SK-N-SH treated with all-trans-retinoic acid at 6 μM for 48 hours (cell line): ENCODE results near the gene NOC4L.

Experiments used
- ARNTL ChIP-seq: fragments of 450-650 bp; formaldehyde crosslinking; IDR thresholded peaks from 2 replicates; pipeline ENCODE4 v1.5.0; 2020; ENCODE audit warnings: low read depth, mild to moderate bottlenecking, moderate library complexity, borderline replicate concordance
- CSDC2 ChIP-seq: fragments of 250-450 bp; sonication (Bioruptor Pico); IDR thresholded peaks from 2 replicates; pipeline ENCODE4 v1.5.0; 2020; ENCODE audit warnings: mild to moderate bottlenecking, moderate library complexity
- GLIS3 ChIP-seq: fragments of 250-450 bp; sonication (Bioruptor Pico); IDR thresholded peaks from 2 replicates; pipeline ENCODE4 v1.5.0; 2020; ENCODE audit warnings: mild to moderate bottlenecking, moderate library complexity
- OSR1 ChIP-seq: fragments of 250-450 bp; sonication (Bioruptor Pico); IDR thresholded peaks from 2 replicates; pipeline ENCODE4 v1.8.0; 2022; ENCODE audit warnings: moderate library complexity, mild to moderate bottlenecking, inconsistent platforms
- PPARA ChIP-seq: fragments of 250-450 bp; sonication (Bioruptor Pico); IDR thresholded peaks from 2 replicates; pipeline ENCODE4 v1.5.0; 2020; ENCODE audit warnings: mild to moderate bottlenecking, borderline replicate concordance
- ZFP3 ChIP-seq: fragments of 250-450 bp; sonication (Bioruptor Pico); IDR thresholded peaks from 2 replicates; pipeline ENCODE4 v1.5.0; 2020; ENCODE audit warnings: mild to moderate bottlenecking, moderate library complexity
- ZNF70 ChIP-seq: fragments of 450-650 bp; formaldehyde crosslinking; IDR thresholded peaks from 2 replicates; pipeline ENCODE4 v1.5.0; 2020; ENCODE audit warnings: mild to moderate bottlenecking, moderate library complexity
- TF ChIP-seq, protein P1 (sequence below): fragments of 250-450 bp; sonication (Bioruptor Pico); IDR thresholded peaks from 2 replicates; pipeline ENCODE4 v1.8.0; 2020; ENCODE audit warnings: mild to moderate bottlenecking, moderate library complexity, borderline replicate concordance
- TF ChIP-seq, protein P2 (sequence below): fragments of 250-450 bp; sonication (Bioruptor Pico); IDR thresholded peaks from 2 replicates; pipeline ENCODE4 v1.5.0; 2020; ENCODE audit warnings: mild to moderate bottlenecking, moderate library complexity

DNA sequence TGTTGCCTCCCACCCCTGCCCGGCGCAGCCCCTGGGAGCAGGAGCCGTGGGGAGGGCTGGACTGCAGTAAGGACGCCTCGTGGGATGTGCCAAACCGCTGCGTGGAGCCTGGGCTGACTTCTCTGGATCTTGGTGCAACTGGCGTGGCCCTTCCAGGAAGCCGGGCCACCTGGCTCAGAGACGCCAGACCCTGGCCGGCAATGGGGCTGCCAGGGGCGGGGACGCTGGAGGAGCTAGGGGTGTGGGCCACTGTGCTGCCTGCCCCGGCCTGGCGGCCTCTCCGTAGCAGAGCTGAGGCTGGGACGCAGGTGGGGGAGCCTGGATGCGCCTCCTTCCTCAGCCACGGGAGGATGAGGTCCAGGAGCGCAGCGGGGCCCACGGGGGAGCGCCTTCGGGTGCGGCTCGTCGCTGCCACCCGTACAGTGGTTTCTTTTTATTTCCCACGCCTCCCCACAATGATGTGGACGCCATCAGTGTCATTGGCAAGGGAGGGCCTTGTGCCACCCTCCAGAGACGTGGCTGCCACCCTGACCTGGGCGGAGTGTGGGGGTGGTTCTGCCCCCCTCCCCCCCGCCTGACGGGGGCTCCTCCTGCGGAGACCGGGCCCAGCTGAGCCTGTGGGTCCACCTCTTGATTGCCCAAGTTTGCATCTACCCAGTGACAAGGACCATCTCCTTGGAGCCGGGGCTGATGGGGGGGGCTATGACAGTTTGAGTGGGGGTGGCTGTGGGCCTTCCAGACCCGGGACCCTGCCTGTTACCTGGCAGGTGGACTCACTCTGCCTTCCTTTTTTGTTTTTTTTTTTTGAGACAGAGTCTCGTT lies 11.4 kb upstream of the NOC4L start:
- TF ChIP-seq ZNF70 (CRISPR knock-in tag) (no peak), ARNTL (CRISPR knock-in tag) (no peak), ZFP3 (CRISPR knock-in tag) (no peak), PPARA (no peak), CSDC2 (CRISPR knock-in tag) (no peak), GLIS3 (CRISPR knock-in tag) (no peak), OSR1 (CRISPR knock-in tag) (no peak)
- TF ChIP-seq, protein P1, sequence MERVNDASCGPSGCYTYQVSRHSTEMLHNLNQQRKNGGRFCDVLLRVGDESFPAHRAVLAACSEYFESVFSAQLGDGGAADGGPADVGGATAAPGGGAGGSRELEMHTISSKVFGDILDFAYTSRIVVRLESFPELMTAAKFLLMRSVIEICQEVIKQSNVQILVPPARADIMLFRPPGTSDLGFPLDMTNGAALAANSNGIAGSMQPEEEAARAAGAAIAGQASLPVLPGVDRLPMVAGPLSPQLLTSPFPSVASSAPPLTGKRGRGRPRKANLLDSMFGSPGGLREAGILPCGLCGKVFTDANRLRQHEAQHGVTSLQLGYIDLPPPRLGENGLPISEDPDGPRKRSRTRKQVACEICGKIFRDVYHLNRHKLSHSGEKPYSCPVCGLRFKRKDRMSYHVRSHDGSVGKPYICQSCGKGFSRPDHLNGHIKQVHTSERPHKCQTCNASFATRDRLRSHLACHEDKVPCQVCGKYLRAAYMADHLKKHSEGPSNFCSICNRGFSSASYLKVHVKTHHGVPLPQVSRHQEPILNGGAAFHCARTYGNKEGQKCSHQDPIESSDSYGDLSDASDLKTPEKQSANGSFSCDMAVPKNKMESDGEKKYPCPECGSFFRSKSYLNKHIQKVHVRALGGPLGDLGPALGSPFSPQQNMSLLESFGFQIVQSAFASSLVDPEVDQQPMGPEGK, result no peak
- TF ChIP-seq, protein P2, sequence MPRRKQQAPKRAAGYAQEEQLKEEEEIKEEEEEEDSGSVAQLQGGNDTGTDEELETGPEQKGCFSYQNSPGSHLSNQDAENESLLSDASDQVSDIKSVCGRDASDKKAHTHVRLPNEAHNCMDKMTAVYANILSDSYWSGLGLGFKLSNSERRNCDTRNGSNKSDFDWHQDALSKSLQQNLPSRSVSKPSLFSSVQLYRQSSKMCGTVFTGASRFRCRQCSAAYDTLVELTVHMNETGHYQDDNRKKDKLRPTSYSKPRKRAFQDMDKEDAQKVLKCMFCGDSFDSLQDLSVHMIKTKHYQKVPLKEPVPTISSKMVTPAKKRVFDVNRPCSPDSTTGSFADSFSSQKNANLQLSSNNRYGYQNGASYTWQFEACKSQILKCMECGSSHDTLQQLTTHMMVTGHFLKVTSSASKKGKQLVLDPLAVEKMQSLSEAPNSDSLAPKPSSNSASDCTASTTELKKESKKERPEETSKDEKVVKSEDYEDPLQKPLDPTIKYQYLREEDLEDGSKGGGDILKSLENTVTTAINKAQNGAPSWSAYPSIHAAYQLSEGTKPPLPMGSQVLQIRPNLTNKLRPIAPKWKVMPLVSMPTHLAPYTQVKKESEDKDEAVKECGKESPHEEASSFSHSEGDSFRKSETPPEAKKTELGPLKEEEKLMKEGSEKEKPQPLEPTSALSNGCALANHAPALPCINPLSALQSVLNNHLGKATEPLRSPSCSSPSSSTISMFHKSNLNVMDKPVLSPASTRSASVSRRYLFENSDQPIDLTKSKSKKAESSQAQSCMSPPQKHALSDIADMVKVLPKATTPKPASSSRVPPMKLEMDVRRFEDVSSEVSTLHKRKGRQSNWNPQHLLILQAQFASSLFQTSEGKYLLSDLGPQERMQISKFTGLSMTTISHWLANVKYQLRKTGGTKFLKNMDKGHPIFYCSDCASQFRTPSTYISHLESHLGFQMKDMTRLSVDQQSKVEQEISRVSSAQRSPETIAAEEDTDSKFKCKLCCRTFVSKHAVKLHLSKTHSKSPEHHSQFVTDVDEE (CRISPR knock-in tag), result no peak
